Neutrophil (primary cell): Measurements from ENCODE around the gene BAIAP2L1.
"Not testable (repeated sequence)": the region's sequence is repeated elsewhere in the genome, so short reads cannot be mapped to it uniquely, and the experiment has no call there.

Source experiments
- H3K27ac ChIP-seq: fragments of 200-600 bp; sonication (generic); 2 replicates; pipeline ENCODE4 v1.5.1; 2016; ENCODE audit warnings: mild to moderate bottlenecking, moderate library complexity
- H3K27me3 ChIP-seq: fragments of 200-600 bp; sonication (generic); 2 replicates; pipeline ENCODE4 v1.6.0; 2016; ENCODE audit warnings: mild to moderate bottlenecking
- H3K36me3 ChIP-seq: fragments of 200-600 bp; sonication (generic); 2 replicates; pipeline ENCODE4 v1.5.1; 2017
- H3K4me1 ChIP-seq, 2 experiments: fragments of 200-600 bp in 1 of 2; sonication (generic) in 1 of 2; 1 replicate in 1 of 2; 2 replicates in 1 of 2; pipeline versions ENCODE4 v1.5.1 to v1.6.1; 2013 to 2016; ENCODE audit warnings: low read depth in 1 of 2, low read length in 1 of 2, mild to moderate bottlenecking in 1 of 2, moderate library complexity in 1 of 2; ENCODE audit not compliant: control insufficient read depth in 1 of 2, insufficient read depth in 1 of 2
- H3K4me3 ChIP-seq, 2 experiments: fragments of 200-600 bp in 1 of 2; sonication (generic) in 1 of 2; 1 replicate in 1 of 2; 2 replicates in 1 of 2; pipeline ENCODE4 v1.5.1; 2013 to 2016; ENCODE audit warnings: low read depth in 1 of 2, low read length in 1 of 2, mild to moderate bottlenecking in 1 of 2, moderate library complexity in 1 of 2
- H3K9me3 ChIP-seq: fragments of 200-600 bp; sonication (generic); 2 replicates; pipeline ENCODE4 v1.5.1; 2016
- TF ChIP-seq, protein P1 (sequence below): fragments of 200-600 bp; sonication (generic); IDR thresholded peaks from 2 replicates; pipeline ENCODE4 v1.5.1; 2016; ENCODE audit warnings: antibody characterized with exemption

Gene BAIAP2L1

DNA sequence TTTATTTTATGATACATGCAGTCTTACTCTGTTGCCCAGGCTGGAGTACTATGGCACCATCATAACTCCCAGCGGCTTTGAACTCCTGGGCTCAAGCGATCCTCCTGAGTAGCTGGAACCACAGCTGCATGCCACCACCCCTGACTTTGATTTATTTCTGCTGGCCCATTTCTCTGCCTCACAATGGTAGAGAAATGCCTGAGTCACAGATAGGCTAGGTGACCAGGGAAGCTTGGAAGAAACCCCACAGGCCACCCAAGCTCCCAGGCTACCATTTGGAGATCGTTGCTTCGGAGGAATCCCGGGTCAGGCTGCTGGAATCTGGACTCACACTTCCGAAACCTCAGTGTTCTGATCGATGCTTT is 17.4 kb upstream of the BAIAP2L1 start:
- no peak overlapping the region for H3K27ac ChIP-seq
- TF ChIP-seq, protein P1, sequence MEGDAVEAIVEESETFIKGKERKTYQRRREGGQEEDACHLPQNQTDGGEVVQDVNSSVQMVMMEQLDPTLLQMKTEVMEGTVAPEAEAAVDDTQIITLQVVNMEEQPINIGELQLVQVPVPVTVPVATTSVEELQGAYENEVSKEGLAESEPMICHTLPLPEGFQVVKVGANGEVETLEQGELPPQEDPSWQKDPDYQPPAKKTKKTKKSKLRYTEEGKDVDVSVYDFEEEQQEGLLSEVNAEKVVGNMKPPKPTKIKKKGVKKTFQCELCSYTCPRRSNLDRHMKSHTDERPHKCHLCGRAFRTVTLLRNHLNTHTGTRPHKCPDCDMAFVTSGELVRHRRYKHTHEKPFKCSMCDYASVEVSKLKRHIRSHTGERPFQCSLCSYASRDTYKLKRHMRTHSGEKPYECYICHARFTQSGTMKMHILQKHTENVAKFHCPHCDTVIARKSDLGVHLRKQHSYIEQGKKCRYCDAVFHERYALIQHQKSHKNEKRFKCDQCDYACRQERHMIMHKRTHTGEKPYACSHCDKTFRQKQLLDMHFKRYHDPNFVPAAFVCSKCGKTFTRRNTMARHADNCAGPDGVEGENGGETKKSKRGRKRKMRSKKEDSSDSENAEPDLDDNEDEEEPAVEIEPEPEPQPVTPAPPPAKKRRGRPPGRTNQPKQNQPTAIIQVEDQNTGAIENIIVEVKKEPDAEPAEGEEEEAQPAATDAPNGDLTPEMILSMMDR = no peak
- H3K4me3 ChIP-seq = no peak overlapping the region

DNA sequence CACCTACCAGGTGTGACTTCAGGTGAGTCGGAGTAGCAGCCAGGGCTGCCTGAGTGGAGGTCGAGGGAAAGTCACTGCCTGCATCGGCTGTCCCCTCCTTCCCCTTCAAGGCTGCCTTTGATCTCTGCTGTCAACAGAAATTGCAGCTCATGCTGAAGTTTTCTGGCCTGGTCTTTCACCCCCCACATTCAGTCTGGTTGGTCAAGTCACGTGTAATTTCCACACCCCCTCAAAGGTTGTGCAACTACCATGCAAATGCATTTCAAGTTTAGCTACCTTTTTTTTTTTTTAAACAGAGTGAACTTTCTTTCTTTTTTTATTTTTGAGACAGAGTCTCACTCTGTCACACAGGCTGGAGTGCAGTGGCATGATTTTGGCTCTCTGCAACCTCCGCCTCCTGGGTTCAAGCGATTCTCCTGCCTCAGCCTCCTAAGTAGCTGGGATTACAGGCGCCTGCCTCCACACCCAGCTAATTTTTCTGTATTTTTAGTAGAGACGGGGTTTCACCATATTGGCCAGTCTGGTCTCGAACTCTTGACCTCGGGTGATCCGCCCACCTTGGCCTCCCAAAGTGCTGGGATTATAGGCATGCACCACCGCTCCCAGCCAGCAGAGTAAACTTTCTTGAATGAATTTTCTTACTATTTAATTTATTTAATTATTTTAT is 16.8 kb upstream of the BAIAP2L1 start:
- H3K9me3 ChIP-seq, H3K4me1 ChIP-seq, H3K27ac ChIP-seq, H3K27me3 ChIP-seq, H3K4me3 ChIP-seq, H3K36me3 ChIP-seq: not testable (repeated sequence)

More for the DNA sequence above, 17.4 kb upstream of the BAIAP2L1 start:
- no peaks in the 10 kb centered on the region for H3K9me3 ChIP-seq
- H3K4me1 ChIP-seq = no peaks in the 10 kb centered on the region
- H3K36me3 ChIP-seq = no peaks in the 10 kb centered on the region
- H3K27me3 ChIP-seq = peaks cover 3% of the 10 kb centered on the region

DNA sequence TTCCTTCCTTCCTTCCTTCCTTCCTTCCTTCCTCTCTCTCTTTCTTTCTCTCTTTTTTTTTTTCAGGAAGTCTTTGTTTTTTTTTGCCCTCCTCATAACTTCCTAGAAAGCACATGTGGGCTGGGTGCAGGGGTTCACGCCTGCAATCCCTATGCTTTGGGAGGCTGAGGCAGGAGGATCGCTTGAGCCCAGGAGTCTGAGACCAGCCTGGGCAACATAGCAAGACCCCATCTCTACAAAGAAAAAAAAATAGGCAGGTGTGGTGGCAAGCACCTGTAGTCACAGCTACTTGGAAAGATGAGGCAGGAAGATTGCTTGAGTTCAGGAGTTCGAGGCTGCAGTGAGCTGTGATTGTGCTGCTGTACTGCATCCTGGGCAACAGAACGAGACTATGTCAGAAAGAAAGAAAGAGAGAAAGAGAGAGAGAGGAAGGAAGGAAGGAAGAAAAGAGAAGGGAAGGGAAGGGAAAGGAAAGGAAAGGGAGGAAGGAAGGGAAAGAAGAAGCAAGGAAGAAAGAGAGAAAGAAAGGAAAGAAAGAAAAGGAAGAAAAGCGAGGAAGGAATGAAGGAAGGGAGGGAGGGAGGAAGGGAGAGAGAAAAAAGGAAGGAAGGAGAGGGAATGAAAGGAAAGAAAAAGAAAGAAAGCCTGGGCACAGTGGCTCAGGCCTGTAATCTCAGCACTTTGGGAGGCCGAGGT is 13.5 kb upstream of the BAIAP2L1 start:
- TF ChIP-seq, protein P1 = no peak
- Histone ChIP-seq H3K27me3 (no peaks in the 10 kb centered on the region), H3K4me3 (no peak overlapping the region), H3K36me3 (no peaks in the 10 kb centered on the region), H3K27ac (no peak overlapping the region), H3K9me3 (no peaks in the 10 kb centered on the region), H3K4me1 (no peaks in the 10 kb centered on the region)

DNA sequence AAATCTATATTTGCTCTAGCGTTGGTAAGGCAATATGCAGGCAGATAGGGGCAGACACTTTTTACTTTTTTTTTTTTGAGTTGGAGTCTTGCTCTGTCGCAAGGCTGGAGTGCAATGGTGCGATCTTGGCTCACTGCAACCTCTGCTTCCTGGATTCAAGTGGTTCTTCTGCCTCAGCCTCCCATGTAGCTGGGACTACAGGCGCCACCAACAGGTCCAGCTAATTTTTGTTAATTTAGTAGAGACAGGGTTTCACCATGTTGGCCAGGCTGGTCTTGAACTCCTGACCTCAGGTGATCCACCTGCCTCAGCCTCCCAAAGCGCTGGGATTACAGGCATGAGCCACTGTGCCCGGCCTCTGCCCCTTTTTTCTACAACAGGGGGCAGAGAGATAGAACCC is 12.8 kb upstream of the BAIAP2L1 start:
- not testable (repeated sequence) for H3K27ac ChIP-seq, H3K36me3 ChIP-seq, H3K27me3 ChIP-seq, H3K4me1 ChIP-seq, H3K9me3 ChIP-seq, H3K4me3 ChIP-seq

DNA sequence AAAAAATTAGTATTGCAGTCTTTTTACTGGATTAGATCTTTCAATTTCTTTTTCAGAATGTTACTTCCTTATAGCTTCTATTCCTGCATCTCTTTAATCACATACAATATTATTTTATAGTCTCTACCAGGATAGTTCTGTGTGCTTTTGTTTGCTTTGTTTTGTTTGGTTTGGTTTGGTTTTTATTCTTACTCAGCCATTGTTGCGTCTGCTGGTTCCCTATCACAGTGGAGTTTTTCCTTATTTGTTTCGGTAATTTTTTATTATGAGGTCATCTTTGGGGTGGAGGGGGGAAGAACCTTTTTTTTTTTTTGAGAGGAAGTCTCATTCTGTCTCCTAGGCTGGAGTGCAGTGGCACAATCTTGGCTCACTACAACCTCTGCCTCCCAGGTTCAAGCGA is 9.0 kb upstream of the BAIAP2L1 start:
- TF ChIP-seq, protein P1 = no peak
- Histone ChIP-seq H3K27me3 (peaks cover 5% of the 10 kb centered on the region), H3K4me1 (no peaks in the 10 kb centered on the region), H3K9me3 (no peaks in the 10 kb centered on the region), H3K4me3 (no peak overlapping the region), H3K27ac (no peak overlapping the region), H3K36me3 (no peaks in the 10 kb centered on the region)

DNA sequence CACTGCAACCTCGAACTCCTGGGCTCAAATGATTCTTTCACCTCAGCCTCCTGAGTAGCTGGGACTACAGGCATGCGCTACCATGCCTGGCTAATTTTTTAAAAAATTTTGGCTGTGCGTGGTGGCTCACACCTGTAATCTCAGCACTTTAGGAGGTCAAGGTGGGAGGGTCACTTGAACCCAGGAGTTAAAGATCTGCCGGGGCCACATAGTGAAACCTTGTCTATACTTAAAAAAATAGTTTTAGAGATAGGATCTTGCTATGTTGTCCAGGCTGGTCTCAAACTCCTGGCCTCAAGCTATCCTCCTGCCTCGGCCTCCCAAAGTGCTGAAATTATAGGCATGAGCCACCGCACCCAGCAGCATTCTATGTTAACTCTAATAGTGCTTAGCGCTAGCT is 7.3 kb upstream of the BAIAP2L1 start:
- H3K9me3 ChIP-seq, H3K27ac ChIP-seq, H3K4me3 ChIP-seq, H3K4me1 ChIP-seq, H3K36me3 ChIP-seq: not testable (repeated sequence)
- H3K27me3 ChIP-seq = peaks cover 20% of the 10 kb centered on the region

DNA sequence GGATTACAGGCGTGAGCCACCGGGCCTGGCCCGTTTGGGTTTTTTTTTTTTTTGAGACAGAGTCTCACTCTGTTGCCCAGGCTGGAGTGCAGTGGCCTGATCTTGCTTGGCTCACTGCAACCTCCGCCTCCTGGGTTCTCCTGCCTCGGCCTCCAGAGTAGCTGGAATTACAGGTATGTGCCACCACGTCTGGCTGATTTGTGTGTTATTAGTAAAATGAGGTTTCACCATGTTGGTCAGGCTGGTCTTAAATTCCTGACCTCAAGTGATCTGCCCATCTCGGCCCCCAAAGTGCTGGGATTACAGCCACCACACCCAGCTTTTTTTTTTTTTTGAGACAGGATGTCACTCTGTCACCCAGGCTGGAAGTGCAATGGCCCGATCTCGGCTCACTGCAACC is 5.9 kb upstream of the BAIAP2L1 start:
- H3K27ac ChIP-seq = no peak overlapping the region
- no peak overlapping the region for H3K4me3 ChIP-seq
- H3K36me3 ChIP-seq = no peaks in the 10 kb centered on the region
- H3K9me3 ChIP-seq = no peaks in the 10 kb centered on the region
- H3K27me3 ChIP-seq = peaks cover 33% of the 10 kb centered on the region
- H3K4me1 ChIP-seq = no peaks in the 10 kb centered on the region
- TF ChIP-seq, protein P1 = no peak
